Erythroblast (primary cell): ENCODE results near the gene CEP164.

Experiments used
- GATA1 ChIP-seq: IDR thresholded peaks from 2 replicates; pipeline ENCODE4 v1.6.1; 2011; ENCODE audit warnings: low read depth, mild to moderate bottlenecking, control low read depth, low read length, moderate library complexity
- POLR2A ChIP-seq: IDR thresholded peaks from 2 replicates; pipeline ENCODE4 v1.6.1; 2011; ENCODE audit warnings: mild to moderate bottlenecking, low read length

- no peak for TF ChIP-seq POLR2A
- no peak for TF ChIP-seq GATA1
Observed at GRCh38 chr11:117426297-117426685, 98.6 kb downstream of the CEP164 start.
